K562 (cell line): ENCODE data around the gene WDR18. TPM values are rescaled to one million over a fixed set of nuclear protein-coding genes. Genes with fewer than 3 reads are reported as not detected.

Source experiments
- ATAC-seq: fragments of 200-7000 bp; cut with Tn5 transposase; 3 replicates; pipeline ENCODE4 v1.9.1; 2020; ENCODE audit warnings: moderate library complexity
- BruUV-seq: library from RNA; stranded (reverse); fragments of 400-500 nt; replicated peaks from 2 replicates; lab custom pipeline; 2021; lab: Mats Ljungman, UMichigan
- CTCF ChIA-PET: fragments of 300-600 bp; formaldehyde crosslinking; extraction: SDS; loops from one replicate; lab custom pipeline; 2021; ENCODE audit warnings: low intra/inter-chr PET ratio; lab: Yijun Ruan, JAX
- POLR2A ChIA-PET: fragments of 300-600, 350-650 bp; sonication (Branson Sonifier 250); formaldehyde crosslinking; extraction: SDS; loops from one replicate; lab custom pipeline; 2021; ENCODE audit warnings: antibody characterized with exemption, inconsistent platforms; lab: Yijun Ruan, JAX
- DNase-seq, 4 experiments: peaks; one replicate each; pipeline versions ENCODE4 v3.0.0 to v3.0.0-alpha.2; 2011 to 2018; ENCODE audit warnings: low spot score in 3 of 4, mixed read lengths in 3 of 4; ENCODE audit errors: extremely low read depth in 1 of 4
- FAIRE-seq: peaks from 2 replicates; lab custom pipeline; 2011; peaks lifted over from hg19 to GRCh38; lab: Jason Lieb, UNC
- H2AFZ ChIP-seq: 2 replicates; pipeline ENCODE4 v1.6.0; 2011; ENCODE audit warnings: low read depth, low read length, control low read depth, inconsistent platforms
- H3K27ac ChIP-seq: fragments of 200-600 bp; 3 replicates; pipeline ENCODE4 v1.8.0; 2011; ENCODE audit warnings: low read depth, mild to moderate bottlenecking, control low read depth, inconsistent platforms, low read length, moderate library complexity, mixed read lengths; ENCODE audit errors: extremely low read depth
- H3K27me3 ChIP-seq, 2 experiments: fragments of 300-600 bp in 1 of 2; 2 replicates in 1 of 2; 3 replicates in 1 of 2; pipeline versions ENCODE4 v1.6.0 to v1.8.0; 2011; ENCODE audit warnings: inconsistent platforms in 2 of 2, low read length in 2 of 2, mild to moderate bottlenecking in 1 of 2, mixed read lengths in 1 of 2, moderate library complexity in 1 of 2; ENCODE audit not compliant: control insufficient read depth in 2 of 2, insufficient read depth in 2 of 2
- H3K36me3 ChIP-seq: fragments of 300-600 bp; 3 replicates; pipeline ENCODE4 v1.8.0; 2011; ENCODE audit warnings: mild to moderate bottlenecking, low read length, inconsistent platforms; ENCODE audit not compliant: control insufficient read depth, insufficient read depth
- H3K4me1 ChIP-seq, 2 experiments: fragments of 200-600 bp in 1 of 2; replicated peaks in 1 of 2; 2 replicates in 1 of 2; 3 replicates in 1 of 2; pipeline versions ENCODE4 v1.5.1 to v1.8.0; 2011; ENCODE audit warnings: inconsistent platforms in 2 of 2, low read length in 2 of 2, mild to moderate bottlenecking in 1 of 2, mixed read lengths in 1 of 2, moderate library complexity in 1 of 2; ENCODE audit not compliant: control insufficient read depth in 2 of 2, insufficient read depth in 2 of 2
- H3K4me2 ChIP-seq: 2 replicates; pipeline ENCODE4 v1.6.1; 2011; ENCODE audit warnings: low read length, control low read depth, inconsistent platforms, mixed read lengths; ENCODE audit not compliant: insufficient read depth
- H3K4me3 ChIP-seq: fragments of 200-600 bp; sonication (generic), shearing (Covaris generic); 2 replicates; pipeline ENCODE4 v1.5.1; 2016; ENCODE audit warnings: control low read depth, inconsistent platforms
- H3K79me2 ChIP-seq: fragments of 200-600 bp; 3 replicates; pipeline ENCODE4 v1.8.0; 2011; ENCODE audit warnings: low read length, inconsistent platforms; ENCODE audit not compliant: control insufficient read depth, insufficient read depth
- H3K9ac ChIP-seq, 2 experiments: 2 replicates each; pipeline versions ENCODE4 v1.6.0 to v1.6.1; 2011; ENCODE audit warnings: low read depth in 2 of 2, low read length in 2 of 2, control low read depth in 1 of 2, inconsistent platforms in 1 of 2, mild to moderate bottlenecking in 1 of 2, mixed read lengths in 1 of 2; ENCODE audit not compliant: insufficient read depth in 1 of 2
- H3K9me1 ChIP-seq: one replicate; pipeline ENCODE4 v1.6.0; 2011; ENCODE audit warnings: inconsistent platforms, mild to moderate bottlenecking, low read length, moderate library complexity; ENCODE audit not compliant: control insufficient read depth, insufficient read depth
- H3K9me3 ChIP-seq: replicated peaks from 2 replicates; pipeline ENCODE4 v1.5.1; 2011; ENCODE audit warnings: low read depth, low read length, inconsistent platforms; ENCODE audit not compliant: control insufficient read depth, insufficient read depth
- H4K20me1 ChIP-seq: replicated peaks from 2 replicates; pipeline ENCODE4 v1.6.1; 2011; ENCODE audit warnings: low read length, inconsistent platforms, mixed read lengths; ENCODE audit not compliant: control insufficient read depth, insufficient read depth
- BHLHE40 ChIP-seq: IDR thresholded peaks from 2 replicates; pipeline ENCODE4 v1.6.1; 2011; ENCODE audit warnings: low read length, improper control_type of control experiment
- ELK1 ChIP-seq: sonication (generic); formaldehyde crosslinking; IDR thresholded peaks from 2 replicates; pipeline ENCODE4 v1.8.1; 2022; ENCODE audit warnings: missing genetic modification reagents
- EP400 ChIP-seq: fragments of 450-650 bp; IDR thresholded peaks from 2 replicates; pipeline ENCODE4 v1.6.1; 2017; ENCODE audit warnings: antibody characterized with exemption, mild to moderate bottlenecking, moderate library complexity
- FOXA1 ChIP-seq: fragments of 450-650 bp; IDR thresholded peaks from 2 replicates; pipeline ENCODE4 v1.6.1; 2016; ENCODE audit warnings: mild to moderate bottlenecking, borderline replicate concordance
- GABPB1 ChIP-seq: sonication (generic); formaldehyde crosslinking; IDR thresholded peaks from 2 replicates; pipeline ENCODE4 v1.8.0; 2022; ENCODE audit warnings: mild to moderate bottlenecking, missing genetic modification reagents
- GTF2E2 ChIP-seq: fragments of 200-800 bp; sonication (Bioruptor generic); IDR thresholded peaks from 2 replicates; pipeline ENCODE4 v1.6.1; 2016; ENCODE audit warnings: missing genetic modification characterization, missing compliant biosample characterization
- IRF2 ChIP-seq: sonication (generic); formaldehyde crosslinking; IDR thresholded peaks from 2 replicates; pipeline ENCODE4 v1.8.1; 2022; ENCODE audit warnings: mild to moderate bottlenecking, missing genetic modification reagents
- MAFF ChIP-seq: IDR thresholded peaks from 2 replicates; pipeline ENCODE4 v1.6.1; 2012; ENCODE audit warnings: low read length, improper control_type of control experiment
- MECOM ChIP-seq: fragments of 250-450 bp; sonication (Bioruptor Pico); IDR thresholded peaks from 2 replicates; pipeline ENCODE4 v1.8.0; 2022; ENCODE audit warnings: inconsistent platforms
- POLR2B ChIP-seq: fragments of 450-650 bp; IDR thresholded peaks from 2 replicates; pipeline ENCODE4 v1.6.1; 2018; ENCODE audit warnings: low read depth; ENCODE audit not compliant: partially characterized antibody
- RBFOX2 ChIP-seq: fragments of 200-400 bp; formaldehyde crosslinking; IDR thresholded peaks from 2 replicates; pipeline ENCODE4 v1.6.1; 2017; ENCODE audit warnings: low read depth, mild to moderate bottlenecking, low read length, moderate library complexity
- RFX1 ChIP-seq: fragments of 450-650 bp; IDR thresholded peaks from 2 replicates; pipeline ENCODE4 v1.6.1; 2016; ENCODE audit warnings: mild to moderate bottlenecking, moderate library complexity
- SMARCE1 ChIP-seq: fragments of 450-650 bp; IDR thresholded peaks from 2 replicates; pipeline ENCODE4 v1.7.1; 2016; ENCODE audit warnings: mild to moderate bottlenecking
- TFAM ChIP-seq: fragments of 250-450 bp; sonication (Bioruptor Pico); conservative IDR thresholded peaks from 2 replicates; pipeline ENCODE4 v1.5.0; 2021; ENCODE audit warnings: mild to moderate bottlenecking, moderate library complexity
- U2AF2 ChIP-seq: fragments of 200-400 bp; formaldehyde crosslinking; optimal IDR thresholded peaks from 2 replicates; pipeline ENCODE3; 2017; ENCODE audit warnings: low read depth, mild to moderate bottlenecking, low read length
- ZBTB33 ChIP-seq: sonication (generic); formaldehyde crosslinking; IDR thresholded peaks from 2 replicates; pipeline ENCODE4 v1.8.1; 2023; ENCODE audit warnings: mild to moderate bottlenecking, missing genetic modification reagents
- ZNF77 ChIP-seq: fragments of 250-450 bp; sonication (Bioruptor Pico); IDR thresholded peaks from 2 replicates; pipeline ENCODE4 v1.5.0; 2020
- WGBS: fragments of 100-300 bp; shearing (Covaris generic); methylation state at CpG from one replicate; pipeline ENCODE4 v1.1.6; 2016; ENCODE audit warnings: low coverage, mixed read lengths; ENCODE audit not compliant: insufficient coverage; ENCODE audit errors: missing lambda C conversion rate; 5-methylcytosine and 5-hydroxymethylcytosine counted together
- in situ Hi-C: fragments of 300-500 bp; cut with MboI; formaldehyde crosslinking; loops from 4 replicates; pipeline ENCODE4 v1.15.0; 2018; ENCODE audit warnings: inconsistent platforms, mixed read lengths
- intact Hi-C: fragments of 100-400 bp; cut with micrococcal nuclease; formaldehyde crosslinking; loops from 2 replicates; pipeline ENCODE4 v1.14.2; 2022
- polyA plus RNA-seq, 8 experiments: library from polyadenylated mRNA; depleted of rRNA in 4 of 8; stranded (reverse) in 5 of 8; unstranded in 3 of 8; fragments of >200 nt; fragmentation: Nextera tagmentation in 2 of 8; fragmentation: Illumina TruSeq in 1 of 8; extraction: Ambion mirVana in 2 of 8; extraction: Trizol in 1 of 8; gene quantifications; 2 replicates each; pipeline versions ENCODE4 v1.2.1 to v1.2.3, GENCODE V29; 2011 to 2014; ENCODE audit warnings: inconsistent platforms in 1 of 8, missing spikeins in 1 of 8
- total RNA-seq, 7 experiments: library from RNA; depleted of rRNA in 6 of 7; stranded (reverse); fragments of >200 nt in 6 of 7; fragmentation: Illumina TruSeq in 2 of 7; extraction: Trizol in 2 of 7; gene quantifications; 2 replicates each; pipeline versions ENCODE4 v1.2.1 to v1.2.3, GENCODE V29; 2011 to 2021; ENCODE audit warnings: low replicate concordance in 1 of 7

WDR18 gene
- total and polyA plus RNA-seq, 9 of the 15 experiments (the other 6 are each of a cell fraction or from before 2014, with no cell fraction given) = 0.65 to 181 (median 30.1) TPM

GRCh38 chr19:991932-992669 lies 8.0 kb downstream of the WDR18 start (continued):
- peak; percentile 68 for TF ChIP-seq RBFOX2
- TF ChIP-seq ZBTB33 = peak; percentile 94
- TF ChIP-seq, all 486 proteins: peak for 9

GRCh38 chr19:992670-993055 lies 8.5 kb downstream of the WDR18 start:
- Histone ChIP-seq H3K9ac (peak overlapping the region in 1 of 2 experiments; percentile 20; a peak in 1 of 4 replicates), H3K27me3 (no peaks in the 10 kb centered on the region), H3K79me2 (no peaks in the 10 kb centered on the region), H4K20me1 (no peaks in the 10 kb centered on the region; the same call in 1 of the 2 replicates), H2AFZ (no peak overlapping the region), H3K4me3 (no peak overlapping the region), H3K4me2 (no peak overlapping the region), H3K9me1 (peaks cover 6% of the 10 kb centered on the region), H3K36me3 (peaks cover 71% of the 10 kb centered on the region; the same call in 2 of the 3 replicates), H3K4me1 (peaks cover 9 to 85% of the 10 kb centered on the region in 2 experiments; a peak in 4 of 5 replicates), H3K9me3 (no peaks in the 10 kb centered on the region), H3K27ac (no peak overlapping the region)
- POLR2A ChIA-PET = no interaction called here
- ATAC-seq = no peak
- WGBS = 96% methylated on average over 9 of the region's 13 CpGs
- intact Hi-C loops = no loop called here
- DNase-seq = no peak
- CTCF ChIA-PET = no interaction called here
- in situ Hi-C loops = no loop called here
- FAIRE-seq = no peak
- BruUV-seq = no TSS peak
- no peak for TF ChIP-seq TFAM (CRISPR knock-in tag)
- no peak for TF ChIP-seq BHLHE40
- TF ChIP-seq RFX1 = no peak
- TF ChIP-seq GABPB1 (CRISPR knock-in tag) = no peak
- no peak for TF ChIP-seq GTF2E2
- no peak for TF ChIP-seq U2AF2
- no peak for TF ChIP-seq ZNF77 (CRISPR knock-in tag)
- no peak for TF ChIP-seq MAFF
- no peak for TF ChIP-seq SMARCE1
- no peak for TF ChIP-seq IRF2
- TF ChIP-seq ELK1 = no peak
- TF ChIP-seq FOXA1 = no peak
- TF ChIP-seq MECOM (CRISPR knock-in tag) = no peak
- no peak for TF ChIP-seq EP400
- no peak for TF ChIP-seq POLR2B
- TF ChIP-seq ZBTB33 = no peak
